Astrocyte of the hippocampus (primary cell): ENCODE measurements around the gene SLC2A6.
A peak's percentile ranks its signal among the peaks of the same experiment; 100 is the strongest.

ENCODE experiments used
- DNase-seq: peaks from one replicate; pipeline ENCODE4 v3.0.0; 2011; ENCODE audit warnings: low read depth, low spot score

Gene SLC2A6

DNA sequence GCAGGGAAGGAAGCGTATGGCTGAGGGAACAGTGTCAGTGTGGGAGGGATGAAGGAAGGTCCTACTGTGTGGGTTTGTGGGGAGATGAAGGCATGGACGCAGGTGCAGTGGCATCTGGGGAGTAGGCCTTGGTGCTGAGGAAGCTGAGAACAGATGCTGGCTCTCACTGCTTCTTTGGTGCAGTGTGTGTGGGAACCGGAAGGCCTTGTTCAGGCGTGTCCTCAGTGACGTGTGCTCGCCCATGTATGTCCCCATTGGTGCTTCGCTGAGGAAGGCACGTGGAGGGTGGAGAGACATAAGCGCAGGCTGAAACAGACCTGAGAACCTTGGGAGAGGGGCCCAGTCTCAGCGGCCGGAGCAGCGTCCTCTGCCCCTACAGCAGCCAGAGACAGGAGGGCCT, 38.0 kb downstream of the SLC2A6 start:
- no peak for DNase-seq

DNA sequence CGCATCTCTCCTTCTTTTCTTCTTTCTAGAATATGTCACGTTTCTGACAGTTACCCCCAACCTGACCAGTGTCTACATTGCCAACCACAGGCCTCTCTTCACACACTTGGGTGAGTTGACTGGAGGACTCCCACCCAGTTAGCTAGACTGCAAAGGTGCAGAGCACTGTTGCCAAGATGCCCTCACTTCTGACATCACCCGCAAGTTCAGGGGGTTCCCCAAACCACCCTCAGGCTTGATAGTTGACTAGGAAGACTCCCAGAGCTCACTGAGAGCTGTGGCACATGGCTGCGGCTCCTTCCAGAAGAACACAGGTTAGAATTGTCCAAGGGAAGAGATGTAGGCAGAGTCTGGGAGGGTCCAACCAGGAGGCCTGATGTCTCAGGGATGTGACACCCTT, 39.6 kb downstream of the SLC2A6 start:
- no peak for DNase-seq

DNA sequence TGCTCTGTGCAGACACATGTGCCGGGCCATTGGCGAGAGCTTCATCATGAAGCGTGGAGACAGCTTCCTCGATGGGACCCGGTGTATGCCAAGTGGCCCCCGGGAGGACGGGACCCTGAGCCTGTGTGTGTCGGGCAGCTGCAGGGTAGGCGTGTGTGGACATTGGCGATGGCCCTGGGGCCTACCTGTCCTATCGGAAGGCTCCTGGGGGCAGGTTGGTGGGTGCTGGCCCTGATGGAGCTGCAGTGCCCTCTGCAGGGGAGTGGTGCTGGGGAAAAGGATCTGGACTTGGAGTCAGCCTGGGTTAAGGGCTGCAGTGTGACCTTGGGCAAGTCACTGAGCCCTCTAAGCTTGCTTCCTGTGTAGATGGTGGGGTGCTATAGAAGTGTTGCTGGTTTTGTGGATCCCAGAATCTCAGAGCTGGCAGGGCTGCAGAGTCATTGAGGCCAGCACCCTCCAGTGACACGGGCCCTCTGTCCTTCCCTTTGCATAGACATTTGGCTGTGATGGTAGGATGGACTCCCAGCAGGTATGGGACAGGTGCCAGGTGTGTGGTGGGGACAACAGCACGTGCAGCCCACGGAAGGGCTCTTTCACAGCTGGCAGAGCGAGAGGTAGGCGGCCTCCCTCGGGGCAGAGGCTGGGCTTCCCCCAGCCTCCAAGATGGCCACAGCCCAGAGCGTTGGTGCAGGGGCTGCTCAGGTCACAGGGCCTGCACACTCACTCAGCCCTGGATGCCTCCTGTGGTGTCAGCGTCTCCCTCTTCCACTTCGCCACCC, 41.0 kb downstream of the SLC2A6 start:
- DNase-seq: no peak

DNA sequence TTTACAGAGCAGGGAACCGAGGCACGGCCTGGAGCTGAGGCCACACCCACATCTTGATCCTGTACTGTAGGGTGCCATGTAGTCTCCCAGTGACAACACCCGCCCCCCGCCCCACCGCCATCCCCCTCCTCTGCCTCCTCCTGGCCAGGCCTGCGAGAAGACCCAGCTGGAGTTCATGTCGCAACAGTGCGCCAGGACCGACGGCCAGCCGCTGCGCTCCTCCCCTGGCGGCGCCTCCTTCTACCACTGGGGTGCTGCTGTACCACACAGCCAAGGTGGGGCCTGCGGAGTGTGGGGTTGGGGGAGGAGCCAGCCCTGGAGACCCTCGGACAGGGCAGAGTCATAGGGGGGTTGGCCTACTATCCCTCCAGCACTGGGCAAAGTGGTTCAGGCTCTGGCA, 42.2 kb downstream of the SLC2A6 start:
- DNase-seq: no peak

DNA sequence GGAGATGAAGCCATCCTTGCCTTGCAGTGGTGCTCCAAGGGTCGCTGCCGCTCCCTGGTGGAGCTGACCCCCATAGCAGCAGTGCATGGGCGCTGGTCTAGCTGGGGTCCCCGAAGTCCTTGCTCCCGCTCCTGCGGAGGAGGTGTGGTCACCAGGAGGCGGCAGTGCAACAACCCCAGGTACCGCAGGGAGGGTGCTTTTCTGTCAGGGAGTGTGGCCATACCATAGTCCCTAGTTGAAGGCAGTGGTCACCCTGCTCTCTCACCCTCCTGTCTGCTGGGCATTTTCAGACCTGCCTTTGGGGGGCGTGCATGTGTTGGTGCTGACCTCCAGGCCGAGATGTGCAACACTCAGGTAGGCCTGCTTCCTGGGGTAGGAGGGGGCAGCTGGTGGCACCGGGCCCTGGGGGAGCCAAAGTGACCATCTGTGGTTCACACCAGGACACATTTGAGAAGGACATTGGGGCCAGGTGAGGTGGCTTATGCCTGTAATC, 45.5 kb downstream of the SLC2A6 start:
- no peak for DNase-seq

DNA sequence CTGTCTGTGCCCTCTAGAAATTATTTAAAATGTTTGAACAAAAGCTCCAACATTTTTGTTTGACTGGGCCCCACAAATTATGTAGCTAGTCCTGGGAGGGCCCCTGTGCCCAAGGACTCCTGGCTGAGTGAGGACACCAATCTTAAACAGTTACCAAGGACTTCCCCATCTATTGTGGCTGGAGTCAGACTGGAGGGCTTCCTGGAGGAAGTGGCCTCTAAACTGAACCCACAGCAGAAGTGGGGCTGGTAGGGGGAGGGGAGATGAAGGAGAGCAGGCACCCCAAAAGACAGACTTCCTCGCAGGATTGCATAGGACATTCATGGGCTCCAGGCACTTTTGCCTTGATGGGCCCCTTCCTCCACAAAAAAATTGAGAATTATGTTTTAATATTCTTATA, 48.7 kb downstream of the SLC2A6 start:
- no peak for DNase-seq

DNA sequence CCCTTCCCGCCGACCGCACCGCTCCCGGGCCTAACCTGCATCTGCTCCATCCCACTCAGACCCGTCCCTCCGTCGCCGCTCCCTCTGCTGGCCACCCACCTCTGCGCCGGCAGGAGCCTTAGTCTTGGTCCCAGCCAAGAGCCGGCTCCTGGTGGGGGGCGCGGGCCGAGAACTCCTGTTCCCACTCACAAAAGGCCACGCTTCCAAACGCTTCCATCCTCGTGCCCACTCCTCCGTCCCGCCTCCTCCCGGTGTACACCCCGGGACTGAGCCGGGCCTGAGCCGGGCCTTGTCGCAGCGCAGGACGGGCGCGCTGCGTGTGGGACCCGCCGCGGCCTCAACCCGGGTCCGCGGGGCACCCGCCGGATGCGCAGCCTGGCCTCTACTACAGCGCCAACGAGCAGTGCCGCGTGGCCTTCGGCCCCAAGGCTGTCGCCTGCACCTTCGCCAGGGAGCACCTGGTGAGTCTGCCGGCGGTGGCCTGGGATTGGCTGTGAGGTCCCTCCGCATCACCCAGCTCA, 49.2 kb downstream of the SLC2A6 start:
- peak; percentile 66 for DNase-seq

DNA sequence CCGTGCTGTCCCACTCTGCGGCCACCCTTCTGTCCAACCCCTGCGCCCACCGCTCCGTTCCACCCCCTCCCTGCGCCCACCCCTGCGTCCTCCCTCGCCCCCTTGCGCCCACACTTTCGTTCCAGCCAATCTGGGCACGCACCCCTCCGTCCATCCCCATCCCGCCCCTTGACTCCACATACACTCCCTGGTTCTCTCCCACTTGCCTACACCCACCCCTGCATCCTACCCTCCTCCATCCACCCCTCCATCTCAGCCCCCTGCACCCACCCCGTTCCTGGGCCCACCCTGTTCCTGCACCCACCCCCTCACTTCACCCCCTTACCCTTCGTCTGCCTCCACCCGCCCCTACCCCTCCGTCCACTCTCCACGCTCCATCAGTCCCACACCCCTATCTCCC, 49.7 kb downstream of the SLC2A6 start:
- no peak for DNase-seq

DNA sequence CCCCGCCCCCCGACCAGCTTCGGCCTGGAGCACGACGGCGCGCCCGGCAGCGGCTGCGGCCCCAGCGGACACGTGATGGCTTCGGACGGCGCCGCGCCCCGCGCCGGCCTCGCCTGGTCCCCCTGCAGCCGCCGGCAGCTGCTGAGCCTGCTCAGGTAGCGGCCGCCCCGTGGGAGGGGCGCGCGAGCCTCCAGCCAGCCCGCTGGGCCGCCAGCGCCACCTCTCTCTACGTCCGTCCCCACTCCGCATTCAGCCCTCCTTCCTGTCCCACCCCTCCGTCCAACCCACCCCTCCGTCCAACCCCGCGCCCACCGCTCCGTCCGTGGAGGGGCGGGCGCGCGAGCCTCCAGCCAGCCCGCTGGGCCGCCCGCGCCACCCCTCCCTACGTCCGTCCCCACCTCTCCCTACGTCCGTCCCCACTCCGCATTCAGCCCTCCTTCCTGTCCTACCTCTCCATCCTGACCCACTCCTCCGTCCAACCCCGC, 50.2 kb downstream of the SLC2A6 start:
- DNase-seq: peak; percentile 53

DNA sequence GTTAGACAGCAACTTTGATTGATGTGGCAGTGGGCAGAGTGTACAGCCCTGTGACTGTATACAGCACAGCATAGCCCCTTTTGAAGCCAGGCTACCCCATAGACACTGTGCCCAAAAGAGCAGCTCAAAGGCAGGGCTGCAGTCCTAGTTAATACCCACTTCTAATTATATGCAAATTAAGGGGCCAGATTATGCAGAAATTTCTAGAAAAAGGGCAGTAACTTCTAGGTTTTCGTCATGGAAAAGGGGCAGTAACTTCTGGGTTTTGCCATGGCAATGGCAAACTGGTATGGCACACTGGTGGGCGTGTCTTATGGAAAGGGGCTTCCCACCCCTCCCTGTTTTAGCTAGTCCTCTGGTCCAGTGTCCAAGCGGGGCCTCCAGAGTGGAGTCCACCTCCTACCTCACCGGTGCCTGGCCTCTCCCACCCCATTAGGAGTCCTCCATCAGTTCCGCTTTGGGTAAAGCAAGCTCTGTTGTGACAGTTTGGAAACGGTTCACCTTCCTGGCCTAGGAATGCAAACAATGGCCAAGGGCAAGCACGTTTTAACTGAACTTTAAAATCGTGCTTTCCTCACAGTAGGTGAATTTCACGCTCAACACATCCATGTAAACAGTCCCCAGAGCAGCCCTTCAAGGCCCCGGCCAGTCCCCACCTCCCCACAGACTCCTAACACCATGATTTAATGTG, 51.1 kb downstream of the SLC2A6 start:
- no peak for DNase-seq

DNA sequence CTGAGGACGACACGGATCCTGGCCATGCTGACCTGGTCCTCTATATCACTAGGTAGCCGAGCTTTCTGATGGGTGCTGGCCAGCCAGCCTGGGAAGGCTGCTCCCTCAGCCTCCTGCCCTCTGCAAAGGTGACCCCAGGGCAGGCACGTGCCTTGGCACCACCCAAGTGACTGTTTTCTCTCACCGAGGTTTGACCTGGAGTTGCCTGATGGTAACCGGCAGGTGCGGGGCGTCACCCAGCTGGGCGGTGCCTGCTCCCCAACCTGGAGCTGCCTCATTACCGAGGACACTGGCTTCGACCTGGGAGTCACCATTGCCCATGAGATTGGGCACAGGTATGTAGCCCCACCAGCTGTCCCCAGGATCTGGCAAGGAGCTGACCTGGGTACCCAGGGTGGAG, 52.9 kb downstream of the SLC2A6 start:
- no peak for DNase-seq

DNA sequence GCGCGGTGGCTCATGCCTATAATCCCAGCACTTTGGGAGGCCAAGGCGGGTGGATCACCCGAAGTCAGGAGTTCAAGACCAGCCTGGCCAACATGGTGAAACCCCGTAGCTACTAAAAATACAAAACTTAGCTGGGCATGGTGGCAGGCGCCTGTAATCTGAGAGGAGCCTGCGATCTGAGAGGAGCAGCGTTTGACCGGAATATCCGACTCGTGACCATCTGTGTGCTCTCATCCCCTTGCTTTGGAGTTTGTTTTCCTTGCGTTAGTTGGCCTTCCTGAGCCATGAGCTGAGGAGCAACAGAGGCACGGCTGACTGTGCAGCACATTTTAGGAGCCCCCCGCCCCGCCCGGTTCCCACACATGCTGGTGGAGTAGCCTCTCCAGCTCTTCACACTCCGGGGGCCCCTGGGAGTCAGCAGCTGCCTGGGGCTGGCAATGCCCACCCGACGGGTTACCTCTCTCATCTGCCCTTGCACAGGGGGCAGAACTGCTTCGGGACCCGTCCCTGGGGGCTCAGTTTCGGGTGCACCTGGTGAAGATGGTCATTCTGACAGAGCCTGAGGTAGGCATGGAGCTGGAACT, 53.8 kb downstream of the SLC2A6 start:
- DNase-seq: no peak

DNA sequence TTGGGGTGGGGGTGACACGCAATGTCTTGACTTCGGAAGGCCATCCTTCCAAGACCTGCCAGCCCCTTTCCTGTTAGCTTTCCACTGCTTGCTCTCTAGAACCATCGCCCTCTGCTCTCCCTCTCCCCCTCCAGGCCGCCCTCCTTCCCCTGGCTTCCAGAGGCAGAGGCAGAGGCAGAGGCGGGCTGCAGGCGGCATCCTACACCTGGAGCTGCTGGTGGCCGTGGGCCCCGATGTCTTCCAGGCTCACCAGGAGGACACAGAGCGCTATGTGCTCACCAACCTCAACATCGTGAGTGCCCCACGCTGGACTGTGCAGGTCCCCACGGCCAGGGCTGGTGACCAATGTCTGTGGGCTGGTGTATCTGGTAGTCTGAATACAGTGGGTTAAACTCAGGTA, 54.7 kb downstream of the SLC2A6 start:
- DNase-seq: no peak

DNA sequence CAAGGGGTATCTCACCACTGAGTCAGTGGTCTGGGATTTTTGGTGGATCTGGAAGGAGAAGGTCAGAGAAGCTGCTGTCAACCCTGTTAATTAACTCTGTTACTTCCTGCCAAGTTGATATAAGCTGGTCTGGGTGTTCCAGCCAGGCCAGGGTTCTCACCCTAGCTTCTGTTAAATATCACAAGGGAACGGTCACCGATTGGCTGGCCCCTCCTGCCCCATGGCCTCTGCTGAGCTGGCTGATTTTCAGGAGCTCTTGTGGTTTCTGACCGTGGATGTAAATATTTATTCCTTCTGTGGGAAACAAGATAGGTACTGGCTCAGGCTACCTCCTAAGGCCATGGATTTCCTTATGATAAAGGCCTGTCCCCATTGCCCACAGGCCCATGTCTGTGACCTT, 55.7 kb downstream of the SLC2A6 start:
- no peak for DNase-seq

DNA sequence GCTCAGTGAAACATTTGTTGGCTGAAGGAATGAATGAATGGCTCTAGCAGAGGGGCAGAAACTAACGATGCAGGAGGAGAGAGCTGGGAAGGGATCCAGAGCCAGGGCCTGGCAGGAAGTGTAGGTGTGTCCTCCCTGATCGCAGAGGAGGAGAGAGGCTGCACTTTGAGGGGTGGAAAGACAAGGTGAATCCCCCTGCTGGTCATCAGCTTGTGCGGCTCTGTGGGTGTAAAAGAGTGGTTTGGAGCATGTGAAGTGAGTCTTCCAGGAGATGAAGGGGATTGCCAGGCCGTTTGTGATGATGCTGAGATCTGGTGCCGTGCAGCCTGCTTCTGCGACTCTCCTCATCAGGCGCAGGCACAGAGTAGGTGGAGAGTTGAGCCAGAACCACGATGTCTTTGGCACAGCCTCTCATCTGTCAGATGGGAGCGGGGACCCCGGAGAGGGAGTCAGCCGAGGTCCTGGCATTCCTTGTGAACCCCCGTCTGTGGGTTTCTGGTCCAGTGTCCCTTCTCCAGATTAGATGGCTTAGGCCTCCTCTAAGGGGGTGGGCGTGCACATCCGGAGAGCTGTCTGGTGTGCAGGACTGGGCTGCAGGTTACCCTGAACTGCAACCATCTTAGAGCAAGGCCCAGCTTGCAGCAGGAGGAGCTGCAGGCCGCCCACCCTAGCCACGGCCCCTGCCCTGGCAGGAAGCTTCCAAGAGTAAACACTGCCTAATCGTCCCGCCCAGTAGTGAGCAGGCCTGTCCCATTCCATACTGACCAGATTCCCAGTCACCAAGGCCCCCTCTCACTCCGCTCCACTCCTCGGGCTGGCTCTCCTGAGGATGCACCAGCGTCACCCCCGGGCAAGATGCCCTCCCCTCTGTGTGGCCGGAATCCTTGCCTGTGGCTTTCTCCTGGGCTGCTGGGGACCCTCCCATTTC, 57.0 kb downstream of the SLC2A6 start, which contains the start of gene ADAMTS13:
ADAMTS13 (plus strand) TSS at position 753 of the 928 bp plus-strand sequence; CDS start at position 830, 77 bp downstream.
- no peak for DNase-seq
